Fibroblast of lung (primary cell): ENCODE measurements around the gene UHRF1. TPM values are rescaled to one million over a fixed set of nuclear protein-coding genes. Genes with fewer than 3 reads are reported as not detected.

Experiments
- DNase-seq, 2 donors: peaks; one replicate each; pipeline versions ENCODE4 v3.0.0 to v3.0.0-alpha.2; 2010; ENCODE audit warnings: low read depth in 2 of 2
- H2AFZ ChIP-seq: 2 replicates; pipeline ENCODE4 v1.5.1; 2012; ENCODE audit warnings: low read length, control low read depth, inconsistent platforms
- H3K27ac ChIP-seq: 2 replicates; pipeline ENCODE4 v1.5.1; 2011; ENCODE audit warnings: low read length, control low read depth; ENCODE audit not compliant: insufficient read depth
- H3K27me3 ChIP-seq: 2 replicates; pipeline ENCODE4 v1.5.1; 2011; ENCODE audit warnings: mild to moderate bottlenecking, low read length; ENCODE audit not compliant: control insufficient read depth, insufficient read depth
- H3K36me3 ChIP-seq: 2 replicates; pipeline ENCODE4 v1.5.1; 2011; ENCODE audit warnings: low read length; ENCODE audit not compliant: control insufficient read depth, insufficient read depth
- H3K4me1 ChIP-seq: 2 replicates; pipeline ENCODE4 v1.5.1; 2011; ENCODE audit warnings: low read length; ENCODE audit not compliant: control insufficient read depth, insufficient read depth; ENCODE audit errors: extremely low read depth
- H3K4me2 ChIP-seq: 2 replicates; pipeline ENCODE4 v1.5.1; 2011; ENCODE audit warnings: low read length, control low read depth; ENCODE audit not compliant: insufficient read depth; ENCODE audit errors: extremely low read depth
- H3K4me3 ChIP-seq, 4 experiments: fragments of 200-600 bp in 1 of 4; sonication (generic) in 1 of 4; replicated peaks in 1 of 4; 2 replicates each; pipeline ENCODE4 v1.5.1; 2011 to 2016; ENCODE audit warnings: low read length in 4 of 4, low read depth in 3 of 4, mild to moderate bottlenecking in 3 of 4, control low read depth in 2 of 4, inconsistent platforms in 1 of 4, mixed read lengths in 1 of 4; ENCODE audit not compliant: insufficient read depth in 1 of 4; ENCODE audit errors: control extremely low read depth in 1 of 4
- H3K79me2 ChIP-seq: 2 replicates; pipeline ENCODE4 v1.5.1; 2012; ENCODE audit warnings: mild to moderate bottlenecking, low read length, inconsistent platforms; ENCODE audit not compliant: control insufficient read depth, insufficient read depth
- H3K9ac ChIP-seq: 2 replicates; pipeline ENCODE4 v1.5.1; 2011; ENCODE audit warnings: mild to moderate bottlenecking, low read length, control low read depth; ENCODE audit not compliant: insufficient read depth
- H3K9me3 ChIP-seq: 2 replicates; pipeline ENCODE4 v1.5.1; 2012; ENCODE audit warnings: low read depth, low read length; ENCODE audit not compliant: control insufficient read depth, insufficient read depth
- H4K20me1 ChIP-seq: 2 replicates; pipeline ENCODE4 v1.5.1; 2011; ENCODE audit warnings: low read length; ENCODE audit not compliant: control insufficient read depth, insufficient read depth; ENCODE audit errors: extremely low read depth
- EZH2 ChIP-seq: IDR thresholded peaks from 2 replicates; pipeline ENCODE4 v1.5.1; 2012; ENCODE audit warnings: low read length, control low read depth, mild to moderate bottlenecking; ENCODE audit errors: missing control alignments
- polyA plus RNA-seq, 2 donors: library from polyadenylated mRNA; depleted of rRNA in 1 of 2; stranded (reverse) in 1 of 2; unstranded in 1 of 2; fragments of >200 nt; gene quantifications; 2 replicates each; pipeline ENCODE4 v1.2.1, GENCODE V29; 2011 to 2012; ENCODE audit warnings: missing spikeins in 1 of 2
- total RNA-seq: library from RNA; depleted of rRNA; stranded (reverse); fragments of >200 nt; gene quantifications from 2 replicates; pipeline ENCODE4 v1.2.1, GENCODE V29; 2014
- TF ChIP-seq, protein P1 (sequence below), 2 donors: IDR thresholded peaks in 1 of 2; conservative IDR thresholded peaks in 1 of 2; 1 replicate in 1 of 2; 2 replicates in 1 of 2; pipeline ENCODE4 v1.5.1; 2011 to 2012; ENCODE audit warnings: low read length in 2 of 2, control low read depth in 1 of 2, inconsistent platforms in 1 of 2, low read depth in 1 of 2, mild to moderate bottlenecking in 1 of 2

UHRF1 gene
- total and polyA plus RNA-seq, 2 donors (not counting 1 experiment from before 2014, with no cell fraction given): 11.6 to 15.0 TPM

GRCh38 chr19:4968462-4969291, 59.4 kb downstream of the UHRF1 start, which contains the start of gene KDM4B:
KDM4B (plus strand) TSS chr19:4969113; CDS start chr19:5032891, 63,778 bp downstream.
- Histone ChIP-seq H3K79me2 (peaks cover 40% of the 10 kb centered on the region), H3K4me3 (peak within 1 kb of the TSS; percentile 72 to 81 (median 76)), H3K36me3 (no peaks in the 10 kb centered on the region), H3K9me3 (no peaks in the 10 kb centered on the region), H2AFZ (peak within 1 kb of the TSS; percentile 41), H4K20me1 (peaks cover 4% of the 10 kb centered on the region), H3K27ac (peak within 1 kb of the TSS; percentile 62), H3K4me1 (peaks cover 14% of the 10 kb centered on the region), H3K27me3 (no peaks in the 10 kb centered on the region), H3K9ac (peak within 1 kb of the TSS; percentile 60), H3K4me2 (peak within 1 kb of the TSS; percentile 97)
- TF ChIP-seq EZH2: no peak
- TF ChIP-seq, protein P1, sequence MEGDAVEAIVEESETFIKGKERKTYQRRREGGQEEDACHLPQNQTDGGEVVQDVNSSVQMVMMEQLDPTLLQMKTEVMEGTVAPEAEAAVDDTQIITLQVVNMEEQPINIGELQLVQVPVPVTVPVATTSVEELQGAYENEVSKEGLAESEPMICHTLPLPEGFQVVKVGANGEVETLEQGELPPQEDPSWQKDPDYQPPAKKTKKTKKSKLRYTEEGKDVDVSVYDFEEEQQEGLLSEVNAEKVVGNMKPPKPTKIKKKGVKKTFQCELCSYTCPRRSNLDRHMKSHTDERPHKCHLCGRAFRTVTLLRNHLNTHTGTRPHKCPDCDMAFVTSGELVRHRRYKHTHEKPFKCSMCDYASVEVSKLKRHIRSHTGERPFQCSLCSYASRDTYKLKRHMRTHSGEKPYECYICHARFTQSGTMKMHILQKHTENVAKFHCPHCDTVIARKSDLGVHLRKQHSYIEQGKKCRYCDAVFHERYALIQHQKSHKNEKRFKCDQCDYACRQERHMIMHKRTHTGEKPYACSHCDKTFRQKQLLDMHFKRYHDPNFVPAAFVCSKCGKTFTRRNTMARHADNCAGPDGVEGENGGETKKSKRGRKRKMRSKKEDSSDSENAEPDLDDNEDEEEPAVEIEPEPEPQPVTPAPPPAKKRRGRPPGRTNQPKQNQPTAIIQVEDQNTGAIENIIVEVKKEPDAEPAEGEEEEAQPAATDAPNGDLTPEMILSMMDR (conservative IDR thresholded peaks at IDR 0.05 in 1 of 2, IDR thresholded peaks at IDR 0.05 in 1 of 2; ENCODE audit: low read depth in 1 of 2, low read length in 2 of 2): no peak
- peak; percentile 99 to 100 for DNase-seq

GRCh38 chr19:4969292-4969771, 60.0 kb downstream of the UHRF1 start:
- no peak overlapping the region for H2AFZ ChIP-seq
- peak overlapping the region; percentile 56 for H3K27ac ChIP-seq
- DNase-seq: no peak
- peaks cover 40% of the 10 kb centered on the region for H3K79me2 ChIP-seq
- H3K9me3 ChIP-seq: no peaks in the 10 kb centered on the region
- peaks cover 14% of the 10 kb centered on the region for H3K4me1 ChIP-seq
- TF ChIP-seq, protein P1 (conservative IDR thresholded peaks at IDR 0.05 in 1 of 2, IDR thresholded peaks at IDR 0.05 in 1 of 2; ENCODE audit: low read depth in 1 of 2, low read length in 2 of 2): no peak
- TF ChIP-seq EZH2: no peak
- H3K9ac ChIP-seq: peak overlapping the region; percentile 60
- H3K4me2 ChIP-seq: peak overlapping the region; percentile 97
- no peaks in the 10 kb centered on the region for H3K27me3 ChIP-seq
- H3K4me3 ChIP-seq: peak overlapping the region; percentile 72 to 81 (median 76)
- no peaks in the 10 kb centered on the region for H3K36me3 ChIP-seq
- H4K20me1 ChIP-seq: peaks cover 4% of the 10 kb centered on the region

- Histone ChIP-seq H3K9ac (peak overlapping the region; percentile 60), H3K9me3 (no peaks in the 10 kb centered on the region), H3K27me3 (no peaks in the 10 kb centered on the region), H2AFZ (no peak overlapping the region), H4K20me1 (peaks cover 4% of the 10 kb centered on the region), H3K4me1 (peaks cover 14% of the 10 kb centered on the region), H3K79me2 (peaks cover 44% of the 10 kb centered on the region), H3K36me3 (no peaks in the 10 kb centered on the region), H3K27ac (peak overlapping the region; percentile 56), H3K4me2 (peak overlapping the region; percentile 97), H3K4me3 (peak overlapping the region; percentile 72 to 81 (median 76))
- TF ChIP-seq, protein P1 (conservative IDR thresholded peaks at IDR 0.05 in 1 of 2, IDR thresholded peaks at IDR 0.05 in 1 of 2; ENCODE audit: low read depth in 1 of 2, low read length in 2 of 2): no peak
- no peak for TF ChIP-seq EZH2
- peak; percentile 23 to 34 for DNase-seq
Measured at GRCh38 chr19:4969772-4970531, 60.7 kb downstream of the UHRF1 start.
